ENCODE data around the gene TRNP1.

Gene TRNP1

DNA sequence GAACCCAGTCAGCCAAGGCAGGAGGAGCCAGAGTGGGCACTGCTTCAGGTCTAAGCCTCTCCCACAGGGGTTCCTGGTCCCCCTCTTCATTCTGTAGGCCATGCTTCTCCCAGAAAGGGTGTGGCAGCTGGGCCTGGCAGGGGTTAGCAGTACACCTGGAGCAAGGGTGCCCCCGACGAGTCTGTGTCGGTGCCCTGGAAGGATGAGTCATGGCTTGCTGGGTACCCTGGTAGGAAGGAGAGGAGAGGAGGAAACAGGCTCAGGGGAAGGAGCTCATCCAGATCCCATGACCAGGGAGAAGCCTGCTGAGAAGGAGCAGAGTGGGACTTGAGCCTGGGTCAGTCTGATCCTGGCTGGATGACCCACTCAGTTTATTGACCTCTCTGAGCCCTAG lies 43.6 kb upstream of the TRNP1 start:
- peaks cover 14% of the 10 kb centered on the region for H3K36me3 ChIP-seq (ENCODE audit: control insufficient read depth, insufficient read depth, low read length)
- TF ChIP-seq, protein P1, sequence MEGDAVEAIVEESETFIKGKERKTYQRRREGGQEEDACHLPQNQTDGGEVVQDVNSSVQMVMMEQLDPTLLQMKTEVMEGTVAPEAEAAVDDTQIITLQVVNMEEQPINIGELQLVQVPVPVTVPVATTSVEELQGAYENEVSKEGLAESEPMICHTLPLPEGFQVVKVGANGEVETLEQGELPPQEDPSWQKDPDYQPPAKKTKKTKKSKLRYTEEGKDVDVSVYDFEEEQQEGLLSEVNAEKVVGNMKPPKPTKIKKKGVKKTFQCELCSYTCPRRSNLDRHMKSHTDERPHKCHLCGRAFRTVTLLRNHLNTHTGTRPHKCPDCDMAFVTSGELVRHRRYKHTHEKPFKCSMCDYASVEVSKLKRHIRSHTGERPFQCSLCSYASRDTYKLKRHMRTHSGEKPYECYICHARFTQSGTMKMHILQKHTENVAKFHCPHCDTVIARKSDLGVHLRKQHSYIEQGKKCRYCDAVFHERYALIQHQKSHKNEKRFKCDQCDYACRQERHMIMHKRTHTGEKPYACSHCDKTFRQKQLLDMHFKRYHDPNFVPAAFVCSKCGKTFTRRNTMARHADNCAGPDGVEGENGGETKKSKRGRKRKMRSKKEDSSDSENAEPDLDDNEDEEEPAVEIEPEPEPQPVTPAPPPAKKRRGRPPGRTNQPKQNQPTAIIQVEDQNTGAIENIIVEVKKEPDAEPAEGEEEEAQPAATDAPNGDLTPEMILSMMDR (IDR thresholded peaks at IDR 0.05; ENCODE audit: insufficient read depth, low read length, poor library complexity, severe bottlenecking): no peak
- no peaks in the 10 kb centered on the region for H3K27me3 ChIP-seq (replicated peaks; ENCODE audit: control insufficient read depth, insufficient read depth, low read length)
- H3K4me3 ChIP-seq (replicated peaks; ENCODE audit: low read depth, low read length): no peak overlapping the region
- no peak for DNase-seq (ENCODE audit: extremely low read depth, insufficient read length)

GRCh38 chr1:26950602-26951001 lies 42.9 kb upstream of the TRNP1 start:
- TF ChIP-seq, protein P1 (IDR thresholded peaks at IDR 0.05; ENCODE audit: insufficient read depth, low read length, poor library complexity, severe bottlenecking): no peak

DNA sequence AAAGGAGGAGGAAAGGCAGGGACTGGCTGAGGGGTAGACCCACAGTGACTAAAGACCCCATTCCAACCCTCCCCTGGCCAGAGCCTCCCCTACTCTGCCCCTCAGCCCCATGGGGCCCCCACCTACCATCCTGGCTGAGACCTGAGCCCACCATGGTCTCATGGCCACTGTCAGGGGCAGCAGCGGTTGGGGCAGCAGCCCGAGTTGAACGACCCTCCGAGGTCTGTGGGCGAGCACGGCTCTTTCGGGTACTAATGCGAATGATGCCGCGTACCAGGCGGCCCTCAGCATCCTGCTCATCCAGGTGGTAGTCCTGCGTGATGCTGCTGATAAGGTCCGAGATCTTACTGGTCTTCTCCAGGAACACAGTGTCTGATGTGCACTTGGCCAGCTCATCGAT lies 42.3 kb upstream of the TRNP1 start:
- Histone ChIP-seq H3K27me3 (replicated peaks; ENCODE audit: control insufficient read depth, insufficient read depth, low read length) (no peaks in the 10 kb centered on the region; the same call in 1 of the 2 replicates), H3K36me3 (ENCODE audit: control insufficient read depth, insufficient read depth, low read length) (peaks cover 3% of the 10 kb centered on the region; the same call in 1 of the 2 replicates), H3K4me3 (replicated peaks; ENCODE audit: low read depth, low read length) (no peak overlapping the region)
- TF ChIP-seq, protein P1 (IDR thresholded peaks at IDR 0.05; ENCODE audit: insufficient read depth, low read length, poor library complexity, severe bottlenecking): no peak
- no peak for DNase-seq (ENCODE audit: extremely low read depth, insufficient read length)

More at GRCh38 chr1:26950602-26951001, 42.9 kb upstream of the TRNP1 start:
- H3K4me3 ChIP-seq (replicated peaks; ENCODE audit: low read depth, low read length): no peak overlapping the region
- H3K27me3 ChIP-seq (replicated peaks; ENCODE audit: control insufficient read depth, insufficient read depth, low read length): no peaks in the 10 kb centered on the region
- DNase-seq (ENCODE audit: extremely low read depth, insufficient read length): no peak
- H3K36me3 ChIP-seq (ENCODE audit: control insufficient read depth, insufficient read depth, low read length): peaks cover 8% of the 10 kb centered on the region

DNA sequence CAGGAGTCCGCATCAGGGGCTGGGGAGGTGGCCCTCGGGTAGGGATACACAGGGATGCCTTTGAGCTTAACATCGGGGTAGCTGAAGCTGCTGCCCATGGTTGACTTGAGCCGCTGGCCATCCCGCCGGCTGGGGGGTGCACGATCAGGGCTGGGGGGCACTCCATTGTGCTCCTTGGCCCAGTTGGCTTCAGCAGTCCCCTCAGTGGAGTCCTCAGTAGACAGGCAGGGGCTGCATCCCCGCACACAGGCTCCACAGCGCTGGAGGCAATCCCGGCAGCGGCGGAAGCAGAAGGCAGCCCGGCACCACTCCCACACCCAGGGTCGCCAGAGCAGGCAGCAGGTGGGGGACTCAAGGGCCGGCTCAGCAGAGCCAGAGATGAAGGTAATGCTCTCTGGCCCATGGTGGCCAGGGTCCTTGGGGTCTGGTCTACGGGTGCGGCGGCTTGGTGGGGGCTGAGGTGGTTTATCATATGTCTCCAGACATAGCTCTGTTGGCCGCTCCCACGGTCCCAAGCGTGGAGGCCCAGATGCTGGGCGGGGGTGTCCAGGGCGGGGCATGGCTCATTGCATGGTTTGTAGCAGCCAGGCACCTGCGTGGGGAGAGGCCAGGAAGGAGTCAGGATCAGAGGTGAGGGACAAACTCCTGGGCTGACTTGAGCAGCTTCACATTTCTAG lies 41.5 kb upstream of the TRNP1 start:
- TF ChIP-seq, protein P1 (IDR thresholded peaks at IDR 0.05; ENCODE audit: insufficient read depth, low read length, poor library complexity, severe bottlenecking): no peak
- H3K4me3 ChIP-seq (replicated peaks; ENCODE audit: low read depth, low read length): no peak overlapping the region
- DNase-seq (ENCODE audit: extremely low read depth, insufficient read length): no peak
- no peaks in the 10 kb centered on the region; the same call in 1 of the 2 replicates for H3K27me3 ChIP-seq (replicated peaks; ENCODE audit: control insufficient read depth, insufficient read depth, low read length)
- peaks cover 2% of the 10 kb centered on the region; the same call in 1 of the 2 replicates for H3K36me3 ChIP-seq (ENCODE audit: control insufficient read depth, insufficient read depth, low read length)

GRCh38 chr1:26953374-26953773 lies 40.1 kb upstream of the TRNP1 start:
- Histone ChIP-seq H3K27me3 (replicated peaks; ENCODE audit: control insufficient read depth, insufficient read depth, low read length) (no peaks in the 10 kb centered on the region; the same call in 1 of the 2 replicates), H3K4me3 (replicated peaks; ENCODE audit: low read depth, low read length) (no peak overlapping the region), H3K36me3 (ENCODE audit: control insufficient read depth, insufficient read depth, low read length) (no peaks in the 10 kb centered on the region)
- no peak for DNase-seq (ENCODE audit: extremely low read depth, insufficient read length)
- TF ChIP-seq, protein P1 (IDR thresholded peaks at IDR 0.05; ENCODE audit: insufficient read depth, low read length, poor library complexity, severe bottlenecking): no peak

Measured in GM06990 (cell line).